Panc1 (cell line): Measurements from ENCODE around the gene ALLC. TPM values are rescaled to one million over a fixed set of nuclear protein-coding genes. Genes with fewer than 3 reads are reported as not detected.

Source experiments
- ATAC-seq: fragments of 200-7000 bp; cut with Tn5 transposase; 2 replicates; pipeline ENCODE4 v1.9.1; 2020; ENCODE audit warnings: mild to moderate bottlenecking, moderate library complexity
- BruUV-seq: library from RNA; stranded (reverse); fragments of 400-500 nt; replicated peaks from 2 replicates; lab custom pipeline; 2021; lab: Mats Ljungman, UMichigan
- CTCF ChIA-PET: fragments of 300-600 bp; sonication (Branson Sonifier 250); formaldehyde crosslinking; loops from one replicate; lab custom pipeline; 2022; ENCODE audit warnings: antibody characterized with exemption; lab: Charles Lee
- POLR2A ChIA-PET: fragments of 300-600 bp; sonication (Branson Sonifier 250); formaldehyde crosslinking; loops from one replicate; lab custom pipeline; 2022; ENCODE audit warnings: antibody characterized with exemption; lab: Charles Lee
- DNase-seq: peaks from one replicate; pipeline ENCODE4 v3.0.0-alpha.2; 2010; ENCODE audit warnings: low read depth, low spot score
- H3K27ac ChIP-seq: 2 replicates; pipeline ENCODE4 v1.5.1; 2011; ENCODE audit warnings: mild to moderate bottlenecking, low read length, inconsistent platforms
- H3K27me3 ChIP-seq: fragments of 200-500 bp; sonication (Bioruptor generic); 2 replicates; pipeline ENCODE4 v1.6.0; 2014; ENCODE audit warnings: low read length, inconsistent platforms; ENCODE audit not compliant: control insufficient read depth, insufficient read depth
- H3K36me3 ChIP-seq: fragments of 200-500 bp; sonication (Bioruptor generic); 2 replicates; pipeline ENCODE4 v1.5.1; 2014; ENCODE audit warnings: inconsistent platforms, mild to moderate bottlenecking, low read length, moderate library complexity; ENCODE audit not compliant: control insufficient read depth, insufficient read depth
- H3K4me1 ChIP-seq: 2 replicates; pipeline ENCODE4 v1.5.1; 2011; ENCODE audit warnings: inconsistent platforms, mild to moderate bottlenecking, low read length, moderate library complexity; ENCODE audit not compliant: control insufficient read depth, insufficient read depth
- H3K4me3 ChIP-seq, 2 experiments: 2 replicates each; pipeline ENCODE4 v1.5.1; 2011 to 2012; ENCODE audit warnings: low read depth in 2 of 2, low read length in 2 of 2, mild to moderate bottlenecking in 2 of 2, inconsistent platforms in 1 of 2, moderate library complexity in 1 of 2
- H3K9me3 ChIP-seq: fragments of 200-500 bp; sonication (Bioruptor generic); 2 replicates; pipeline ENCODE4 v1.5.1; 2014; ENCODE audit warnings: low read depth, mild to moderate bottlenecking, inconsistent platforms, low read length, moderate library complexity; ENCODE audit not compliant: control insufficient read depth, insufficient read depth
- CTCF ChIP-seq: fragments of 450-650 bp; IDR thresholded peaks from 2 replicates; pipeline ENCODE4 v1.5.1; 2017; ENCODE audit warnings: mild to moderate bottlenecking
- POLR2AphosphoS5 ChIP-seq: IDR thresholded peaks from 2 replicates; pipeline ENCODE4 v1.6.1; 2012; ENCODE audit warnings: mild to moderate bottlenecking, low read depth, low read length, moderate library complexity
- SIN3A ChIP-seq: IDR thresholded peaks from 2 replicates; pipeline ENCODE4 v1.6.1; 2012; ENCODE audit warnings: low read depth, mild to moderate bottlenecking, low read length, moderate library complexity, borderline replicate concordance; ENCODE audit not compliant: insufficient read depth
- TCF7L2 ChIP-seq: IDR thresholded peaks from 2 replicates; pipeline ENCODE4 v1.6.1; 2011; ENCODE audit warnings: mild to moderate bottlenecking, low read depth, low read length, inconsistent platforms
- in situ Hi-C: cut with HindIII; loops from 2 replicates; pipeline ENCODE4 v1.10.0; 2016; ENCODE audit warnings: low sequenced_read_pairs, low pct_unique_long_range_greater_than_20kb
- intact Hi-C: fragments of 100-400 bp; cut with micrococcal nuclease; formaldehyde crosslinking; loops from one replicate; pipeline ENCODE4 v1.10.0; 2022; ENCODE audit not compliant: unreplicated experiment
- total RNA-seq: library from RNA; stranded (reverse); gene quantifications from one replicate; pipeline ENCODE4 v1.2.1, GENCODE V29; 2021; ENCODE audit not compliant: unreplicated experiment
- TF ChIP-seq, protein P1 (sequence below), 2 experiments: IDR thresholded peaks; 2 replicates each; pipeline ENCODE4 v1.6.1; 2011 to 2012; ENCODE audit warnings: low read depth in 2 of 2, control low read depth in 1 of 2, low read length in 1 of 2, mild to moderate bottlenecking in 1 of 2, moderate library complexity in 1 of 2; ENCODE audit not compliant: insufficient read depth in 1 of 2

The ALLC gene
- total RNA-seq, 1 experiment from 2014 or later: not detected

DNA sequence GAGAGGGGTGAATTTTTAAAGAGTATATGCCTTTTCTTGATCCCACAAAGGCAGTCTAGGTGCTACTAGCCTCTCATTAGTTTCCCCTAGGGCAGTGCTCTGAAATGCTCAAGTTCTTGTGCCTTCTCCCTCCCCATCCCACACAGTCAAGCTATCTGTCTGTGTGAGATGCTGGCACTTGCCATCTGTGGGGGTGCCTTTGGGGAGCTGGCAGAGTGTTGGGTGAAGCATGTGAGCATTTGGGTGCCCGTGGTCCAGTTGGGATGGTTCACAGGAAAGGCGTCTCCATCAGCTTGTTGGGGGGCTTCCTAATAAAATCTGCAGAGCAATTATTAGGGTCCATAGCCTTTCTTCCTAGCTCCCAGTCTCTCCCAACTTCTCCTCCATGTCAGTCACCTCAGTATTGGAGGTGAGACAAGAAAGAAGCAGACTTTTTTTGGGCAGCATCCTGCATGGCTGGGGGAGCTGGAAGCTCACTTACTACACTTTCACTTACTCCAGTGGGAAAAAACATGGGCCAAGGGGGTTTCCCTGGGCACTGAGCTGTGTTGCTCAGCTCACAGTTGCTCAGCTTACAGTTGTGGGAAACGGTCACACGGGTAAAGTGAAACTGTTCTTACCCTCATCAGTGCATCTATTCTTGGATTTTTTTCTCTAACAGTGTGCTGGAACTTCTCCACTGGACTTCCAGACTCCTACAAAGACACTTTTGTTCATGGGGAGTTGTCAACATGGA lies 33.8 kb upstream of the ALLC start:
- ChIA-PET POLR2A (no interaction called here), CTCF (no interaction called here)
- in situ Hi-C loops: no loop called here
- DNase-seq (no peak), ATAC-seq (no peak)
- Histone ChIP-seq H3K36me3 (no peaks in the 10 kb centered on the region), H3K4me1 (no peaks in the 10 kb centered on the region), H3K27ac (no peak overlapping the region), H3K27me3 (no peaks in the 10 kb centered on the region), H3K4me3 (no peak overlapping the region), H3K9me3 (no peaks in the 10 kb centered on the region)
- TF ChIP-seq POLR2AphosphoS5: no peak
- BruUV-seq: no TSS peak
- intact Hi-C loops: no loop called here

- H3K4me1 ChIP-seq: no peaks in the 10 kb centered on the region
- DNase-seq: no peak
- TF ChIP-seq, protein P1, sequence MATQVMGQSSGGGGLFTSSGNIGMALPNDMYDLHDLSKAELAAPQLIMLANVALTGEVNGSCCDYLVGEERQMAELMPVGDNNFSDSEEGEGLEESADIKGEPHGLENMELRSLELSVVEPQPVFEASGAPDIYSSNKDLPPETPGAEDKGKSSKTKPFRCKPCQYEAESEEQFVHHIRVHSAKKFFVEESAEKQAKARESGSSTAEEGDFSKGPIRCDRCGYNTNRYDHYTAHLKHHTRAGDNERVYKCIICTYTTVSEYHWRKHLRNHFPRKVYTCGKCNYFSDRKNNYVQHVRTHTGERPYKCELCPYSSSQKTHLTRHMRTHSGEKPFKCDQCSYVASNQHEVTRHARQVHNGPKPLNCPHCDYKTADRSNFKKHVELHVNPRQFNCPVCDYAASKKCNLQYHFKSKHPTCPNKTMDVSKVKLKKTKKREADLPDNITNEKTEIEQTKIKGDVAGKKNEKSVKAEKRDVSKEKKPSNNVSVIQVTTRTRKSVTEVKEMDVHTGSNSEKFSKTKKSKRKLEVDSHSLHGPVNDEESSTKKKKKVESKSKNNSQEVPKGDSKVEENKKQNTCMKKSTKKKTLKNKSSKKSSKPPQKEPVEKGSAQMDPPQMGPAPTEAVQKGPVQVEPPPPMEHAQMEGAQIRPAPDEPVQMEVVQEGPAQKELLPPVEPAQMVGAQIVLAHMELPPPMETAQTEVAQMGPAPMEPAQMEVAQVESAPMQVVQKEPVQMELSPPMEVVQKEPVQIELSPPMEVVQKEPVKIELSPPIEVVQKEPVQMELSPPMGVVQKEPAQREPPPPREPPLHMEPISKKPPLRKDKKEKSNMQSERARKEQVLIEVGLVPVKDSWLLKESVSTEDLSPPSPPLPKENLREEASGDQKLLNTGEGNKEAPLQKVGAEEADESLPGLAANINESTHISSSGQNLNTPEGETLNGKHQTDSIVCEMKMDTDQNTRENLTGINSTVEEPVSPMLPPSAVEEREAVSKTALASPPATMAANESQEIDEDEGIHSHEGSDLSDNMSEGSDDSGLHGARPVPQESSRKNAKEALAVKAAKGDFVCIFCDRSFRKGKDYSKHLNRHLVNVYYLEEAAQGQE (IDR thresholded peaks at IDR 0.05; ENCODE audit: insufficient read depth in 1 of 2, low read depth in 2 of 2, low read length in 1 of 2): no peak
- TF ChIP-seq CTCF (no peak), POLR2AphosphoS5 (no peak), TCF7L2 (no peak), SIN3A (no peak)
- BruUV-seq: no TSS peak
- no peaks in the 10 kb centered on the region for H3K27me3 ChIP-seq
- intact Hi-C loops: no loop called here
- CTCF ChIA-PET: no interaction called here
- in situ Hi-C loops: no loop called here
- no peaks in the 10 kb centered on the region for H3K36me3 ChIP-seq
- H3K9me3 ChIP-seq: no peaks in the 10 kb centered on the region
- no peak for ATAC-seq
- H3K4me3 ChIP-seq: no peak overlapping the region
- POLR2A ChIA-PET: no interaction called here
- H3K27ac ChIP-seq: no peak overlapping the region
These were observed 32.8 kb upstream of the ALLC start for GRCh38 chr2:3625186-3625585.

DNA sequence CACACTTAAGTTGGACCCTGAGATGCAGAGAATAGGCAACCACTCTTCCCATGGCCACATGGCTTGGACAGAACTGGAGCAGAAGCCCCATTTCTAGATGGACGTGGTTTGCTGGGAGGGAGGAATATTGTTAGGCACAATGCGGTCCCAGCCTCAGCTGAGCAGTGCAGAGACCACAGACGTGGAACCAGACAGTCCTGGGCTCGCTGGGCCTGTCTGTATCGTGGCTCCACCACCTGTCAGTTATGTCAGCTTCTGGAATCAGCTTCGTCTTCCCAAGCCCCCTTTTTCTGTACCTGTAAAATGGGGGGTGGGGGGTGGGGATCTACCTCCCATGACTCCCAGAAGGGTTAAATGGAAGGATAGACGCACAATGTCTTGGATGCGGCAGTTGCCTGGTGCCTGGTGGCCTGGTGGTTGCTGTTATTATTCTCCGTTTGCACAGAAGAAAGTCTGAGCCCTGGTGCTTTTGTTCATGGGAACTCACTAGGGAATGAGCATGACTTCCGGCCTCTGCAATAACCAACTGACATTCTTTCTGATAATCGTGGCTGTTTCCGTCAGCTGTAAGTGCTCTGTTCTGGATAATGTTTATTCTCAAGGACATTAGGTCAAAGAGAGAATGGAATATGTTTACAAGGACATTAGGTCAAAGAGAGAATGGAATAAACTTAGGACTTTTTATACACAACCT lies 31.7 kb upstream of the ALLC start:
- CTCF ChIA-PET: no interaction called here
- DNase-seq: no peak
- no TSS peak for BruUV-seq
- Histone ChIP-seq H3K4me1 (no peaks in the 10 kb centered on the region), H3K27me3 (no peaks in the 10 kb centered on the region), H3K9me3 (no peaks in the 10 kb centered on the region), H3K36me3 (no peaks in the 10 kb centered on the region), H3K4me3 (no peak overlapping the region), H3K27ac (no peak overlapping the region)
- TF ChIP-seq, protein P1 (IDR thresholded peaks at IDR 0.05; ENCODE audit: insufficient read depth in 1 of 2, low read depth in 2 of 2, low read length in 1 of 2): no peak
- TF ChIP-seq POLR2AphosphoS5: no peak
- no peak for TF ChIP-seq SIN3A
- TF ChIP-seq TCF7L2: no peak
- no peak for TF ChIP-seq CTCF
- intact Hi-C loops (no loop called here), in situ Hi-C loops (no loop called here)
- POLR2A ChIA-PET: no interaction called here
- ATAC-seq: no peak
